Fibroblast of mammary gland (primary cell): Measurements from ENCODE around the gene F13A1.

ENCODE experiments used
- DNase-seq: peaks from one replicate; pipeline ENCODE4 v3.0.0-alpha.2; 2010; ENCODE audit warnings: low read depth
- H3K4me3 ChIP-seq: 2 replicates; pipeline ENCODE4 v1.5.1; 2011; ENCODE audit warnings: low read depth, mild to moderate bottlenecking, low read length, moderate library complexity; ENCODE audit not compliant: control insufficient read depth
- CTCF ChIP-seq: conservative IDR thresholded peaks from 2 replicates; pipeline ENCODE4 v1.5.1; 2011; ENCODE audit warnings: low read depth, low read length, inconsistent platforms; ENCODE audit not compliant: control insufficient read depth, insufficient read depth

The F13A1 gene

GRCh38 chr6:6105472-6106036, 214.9 kb downstream of the F13A1 start:
- no peak overlapping the region for H3K4me3 ChIP-seq
- no peak for DNase-seq
- peak; percentile 3 for TF ChIP-seq CTCF
